MV-4-11 (cell line): Measurements from ENCODE around the gene TNKS1BP1.
"Not testable (repeated sequence)": the region's sequence is repeated elsewhere in the genome, so short reads cannot be mapped to it uniquely, and the experiment has no call there.

Experiments
- DNase-seq: peaks from one replicate; lab custom pipeline; 2025; lab: John Stamatoyannopoulos, UW

Gene TNKS1BP1

DNA sequence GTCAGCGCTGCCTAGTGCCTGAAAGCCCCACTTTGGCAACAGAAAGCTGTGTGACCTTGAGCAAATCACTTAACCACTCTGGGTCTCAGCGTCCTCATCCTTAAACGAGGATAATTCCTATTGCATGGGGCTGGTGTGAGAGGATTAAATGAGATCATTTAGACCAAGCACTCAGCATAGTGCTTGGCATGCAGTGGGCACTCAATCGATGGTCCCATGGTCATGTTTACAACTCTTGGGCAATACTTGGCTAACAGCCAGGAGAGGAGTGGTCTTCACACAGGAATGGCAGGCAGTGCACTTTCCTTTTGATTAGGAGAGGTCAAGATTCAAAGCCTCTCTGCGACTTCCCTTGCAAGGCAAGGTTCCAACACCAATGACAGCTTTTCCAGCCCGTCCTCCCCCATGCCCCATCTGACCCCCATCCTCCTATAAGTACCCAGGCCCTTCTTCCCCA lies 14.1 kb downstream of the TNKS1BP1 start:
- DNase-seq = no peak

DNA sequence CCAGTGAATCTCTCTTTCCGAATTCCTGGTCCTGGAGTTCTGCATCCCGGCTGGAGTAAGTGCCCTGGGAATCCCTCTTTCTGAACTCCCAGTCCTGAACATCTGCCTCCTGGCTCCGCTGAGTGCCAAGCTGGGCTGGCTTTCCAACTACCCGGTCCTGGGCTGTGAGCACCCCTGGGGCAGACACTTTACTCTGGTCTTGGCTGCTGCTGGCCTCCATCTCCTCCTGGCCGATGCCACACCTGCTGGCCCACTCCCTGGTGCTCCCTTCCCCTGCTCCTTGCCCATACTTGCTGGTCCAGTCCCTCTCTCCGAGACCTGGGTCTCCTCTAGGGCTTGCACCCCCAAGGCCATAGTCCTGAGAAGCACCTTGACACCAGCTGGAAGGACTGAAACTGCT lies 14.7 kb downstream of the TNKS1BP1 start:
- DNase-seq = no peak

DNA sequence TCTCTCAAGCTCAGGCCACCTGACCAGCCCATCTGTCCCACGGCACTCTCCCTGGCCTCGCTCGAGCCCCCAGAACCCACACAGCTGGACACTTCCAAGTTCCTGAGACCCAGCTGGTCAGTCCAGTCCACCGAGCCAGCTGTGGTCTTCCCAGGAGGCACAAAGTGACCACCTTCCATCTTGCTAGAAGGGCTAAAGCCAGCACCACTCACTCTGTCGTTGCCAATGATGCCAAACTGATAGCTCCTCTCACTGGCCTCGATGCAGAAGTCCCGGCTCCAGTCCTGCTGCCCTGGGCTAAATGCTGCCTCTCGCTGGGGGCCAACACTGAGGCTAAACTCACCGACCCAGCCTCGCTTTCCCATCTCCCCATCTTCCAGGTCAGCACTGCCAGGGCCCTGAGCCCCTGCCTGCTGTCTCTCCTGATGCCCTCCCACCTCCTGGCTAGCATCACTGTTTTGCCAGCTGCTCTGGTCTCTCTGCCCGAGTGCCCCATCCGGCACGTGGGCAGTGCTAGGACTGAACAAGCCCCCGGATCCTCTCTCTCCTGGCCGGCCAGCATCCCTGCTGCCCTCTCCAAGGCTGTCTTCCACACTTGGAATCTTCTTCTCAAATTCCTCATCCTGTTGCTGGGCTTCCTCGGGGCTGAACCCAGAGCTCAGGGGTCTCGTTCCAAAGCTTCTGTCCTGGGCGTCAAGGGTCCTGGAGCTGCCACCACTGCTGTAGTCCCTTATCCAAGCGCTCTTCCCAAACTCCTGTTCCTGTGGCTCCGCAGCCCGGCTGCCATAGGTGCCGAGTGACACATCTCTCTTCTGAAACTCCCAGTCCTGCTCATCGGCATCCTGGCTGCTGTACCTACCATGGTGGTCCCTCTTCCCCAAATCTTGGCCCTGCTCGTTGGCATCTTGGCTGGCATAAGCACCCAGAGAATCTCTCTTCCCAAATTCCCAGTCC lies 15.4 kb downstream of the TNKS1BP1 start:
- DNase-seq = no peak

DNA sequence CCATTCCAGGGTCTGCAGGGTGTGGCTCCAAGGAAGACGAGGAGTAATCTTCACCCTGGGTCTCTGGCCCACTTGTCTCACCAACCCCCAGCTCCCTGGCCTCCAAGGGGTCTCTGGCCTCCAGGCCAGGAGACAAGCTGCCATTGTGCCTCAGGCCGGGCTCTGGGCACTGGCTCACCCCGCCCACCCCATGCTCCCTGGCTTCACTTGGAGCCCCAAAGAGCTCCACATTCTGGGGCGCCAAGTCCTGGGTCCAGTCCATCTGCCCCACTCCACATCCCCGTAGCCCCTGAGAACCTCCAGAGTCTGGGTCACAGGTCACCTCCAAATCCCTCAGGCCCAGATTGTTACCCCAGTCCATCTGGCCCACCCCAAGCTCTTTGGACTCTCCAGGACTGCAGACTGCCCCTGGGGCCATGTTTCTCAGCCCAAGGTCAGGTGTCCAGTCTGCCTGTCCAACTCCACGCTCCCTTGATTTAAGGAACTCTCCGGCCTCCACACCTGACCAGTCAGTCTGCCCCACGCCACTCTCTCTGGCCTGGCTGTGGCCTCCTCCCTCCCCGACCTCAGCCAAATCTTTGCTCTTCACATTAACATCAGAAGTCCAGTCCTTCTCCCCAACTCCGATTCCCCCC lies 16.2 kb downstream of the TNKS1BP1 start:
- DNase-seq = no peak

DNA sequence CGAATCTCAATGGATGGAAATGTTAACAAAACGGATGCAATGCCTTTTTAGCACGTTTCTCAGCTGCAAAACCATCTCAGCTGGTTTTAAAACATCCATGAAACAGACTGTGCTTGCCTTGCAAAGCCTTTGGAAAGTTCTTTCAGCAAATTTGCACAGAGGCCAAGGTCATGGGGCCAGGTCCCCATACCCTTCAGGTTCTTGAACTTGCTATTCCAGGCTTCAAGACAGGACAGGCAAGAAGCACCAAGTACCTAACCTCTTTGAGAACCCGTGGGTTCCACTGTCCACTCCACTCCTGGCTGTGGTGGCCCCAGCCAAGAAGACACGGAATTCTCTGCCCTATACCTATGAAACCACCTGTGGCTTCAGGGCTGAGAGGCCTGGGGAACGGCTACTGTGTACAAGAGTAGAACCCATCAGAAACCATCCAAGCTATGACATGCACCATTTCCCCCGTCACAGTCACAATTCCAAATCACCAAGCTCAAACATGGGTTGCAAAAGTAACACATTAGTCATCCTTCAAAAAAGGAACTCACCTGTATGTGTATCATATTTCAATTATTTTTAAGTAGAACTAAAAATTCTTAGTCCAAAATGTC lies 17.0 kb downstream of the TNKS1BP1 start:
- DNase-seq = no peak

DNA sequence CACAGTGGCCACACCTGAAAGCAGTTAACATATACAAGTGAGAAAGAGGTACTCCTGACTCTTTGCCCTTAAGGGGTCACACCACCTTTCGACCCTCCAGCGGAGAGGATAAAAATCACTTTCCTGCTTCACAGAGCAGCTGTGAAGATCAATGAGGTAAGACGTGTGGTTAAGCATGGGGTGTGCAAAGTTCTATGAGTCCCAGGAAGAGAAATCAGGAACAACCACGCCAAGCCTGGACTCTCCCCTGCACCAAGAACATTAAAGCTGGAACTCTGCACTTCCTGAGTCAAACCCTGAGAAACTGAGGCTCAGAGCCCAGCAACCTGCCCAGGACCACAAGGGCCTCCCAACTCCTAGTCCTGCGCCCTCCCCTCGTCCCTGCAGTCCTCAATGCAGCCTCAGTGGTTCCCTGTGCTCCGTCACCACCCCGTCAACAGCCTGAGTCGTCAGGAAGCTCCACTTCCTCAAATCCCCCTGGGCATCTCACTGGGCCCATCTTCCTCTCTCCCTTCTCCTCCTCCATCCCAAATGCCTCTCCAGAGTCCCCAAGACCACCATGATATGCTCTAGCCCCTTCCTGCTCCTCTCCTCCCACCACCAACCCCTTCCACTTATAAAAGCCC lies 17.7 kb downstream of the TNKS1BP1 start:
- DNase-seq = no peak

DNA sequence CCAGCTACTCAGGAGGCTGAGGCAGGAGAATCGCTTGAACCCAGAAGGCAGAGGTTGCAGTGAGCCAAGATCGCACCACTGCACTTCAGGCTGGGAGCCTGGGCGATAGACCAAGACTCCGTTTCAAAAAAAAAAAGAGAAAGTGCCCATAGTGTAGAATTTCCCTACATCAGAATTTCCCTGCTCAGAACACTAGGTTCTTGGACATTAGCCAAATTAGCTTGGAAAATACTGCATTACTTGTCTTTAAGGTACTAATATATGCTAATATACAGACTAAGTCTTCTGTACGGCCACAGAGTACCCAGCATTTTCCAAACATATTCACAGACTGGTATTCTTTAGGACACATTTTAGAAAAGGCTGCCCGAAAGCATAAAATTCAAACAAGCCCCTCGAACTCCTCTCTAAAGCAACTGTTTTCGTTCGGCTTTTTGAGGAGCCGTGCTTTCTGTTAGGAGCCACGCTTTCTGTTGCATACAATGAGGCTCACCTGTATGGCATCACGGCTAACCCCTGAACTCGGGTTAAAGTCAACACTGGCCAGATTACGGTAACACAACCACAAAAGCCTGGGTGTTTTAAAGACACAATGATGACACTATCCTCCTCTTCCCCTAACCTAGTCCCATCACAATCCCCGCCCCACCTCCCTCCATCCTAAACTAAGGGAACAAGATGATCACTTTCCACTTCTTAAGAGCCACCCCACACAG lies 18.4 kb downstream of the TNKS1BP1 start:
- no peak for DNase-seq

GRCh38 chr11:57305523-57305922 lies 19.2 kb downstream of the TNKS1BP1 start:
- no peak for DNase-seq

- no peak for DNase-seq
Measured at GRCh38 chr11:57303990-57304579, 20.7 kb downstream of the TNKS1BP1 start.

DNA sequence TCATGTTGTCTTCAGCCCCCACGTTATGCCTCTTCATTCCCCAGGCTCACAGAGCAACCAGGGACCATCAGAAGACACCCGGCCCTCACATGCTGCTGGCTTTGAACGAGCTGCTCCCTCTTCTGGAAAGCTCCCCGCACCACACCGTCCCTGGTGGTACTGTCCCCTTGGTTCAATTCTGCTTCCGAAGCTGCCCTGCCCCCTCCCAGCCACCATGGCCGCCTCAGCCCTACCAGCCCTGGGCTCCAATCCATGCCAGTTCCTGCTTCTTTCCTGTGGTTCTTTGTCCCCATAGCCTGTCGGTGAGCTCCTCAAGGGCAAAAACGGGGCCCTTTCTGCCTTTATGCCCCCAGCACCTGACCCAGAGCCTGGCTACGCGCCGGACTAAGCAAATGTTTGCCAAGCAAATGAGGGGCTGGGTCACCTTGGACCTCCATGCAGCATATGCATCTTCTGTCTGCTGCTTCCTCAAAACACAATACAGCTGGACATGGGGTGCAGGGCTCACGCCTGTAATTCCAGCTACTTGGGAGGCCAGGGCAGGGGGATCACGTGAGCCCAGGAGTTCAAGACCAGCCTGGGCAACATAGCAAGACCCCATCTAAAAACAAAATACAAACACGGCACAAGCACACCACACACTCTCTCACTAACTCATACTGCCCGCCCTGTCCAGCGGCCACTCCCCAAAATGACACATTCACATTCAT lies 21.3 kb downstream of the TNKS1BP1 start:
- no peak for DNase-seq

DNA sequence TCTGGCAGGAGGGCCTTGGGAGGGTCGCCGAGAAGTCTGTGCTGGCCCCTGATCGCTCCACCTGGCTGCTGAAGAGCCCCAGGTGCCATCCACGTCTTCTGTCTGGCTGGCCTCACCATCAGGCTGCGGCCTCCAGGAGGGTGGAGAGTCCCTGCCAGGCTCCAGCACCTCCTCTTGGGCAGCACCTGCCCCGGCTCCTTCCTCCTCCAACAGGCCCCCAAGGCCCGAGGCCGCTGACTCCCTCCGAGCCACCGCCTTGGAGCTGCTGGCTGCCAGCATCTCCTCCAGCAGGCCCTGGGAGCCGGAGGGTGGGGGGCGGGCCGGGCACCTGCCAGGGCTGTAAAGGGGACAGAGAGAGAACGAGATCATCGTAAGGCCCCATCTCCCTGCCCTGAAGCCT lies 22.3 kb downstream of the TNKS1BP1 start:
- DNase-seq = no peak

DNA sequence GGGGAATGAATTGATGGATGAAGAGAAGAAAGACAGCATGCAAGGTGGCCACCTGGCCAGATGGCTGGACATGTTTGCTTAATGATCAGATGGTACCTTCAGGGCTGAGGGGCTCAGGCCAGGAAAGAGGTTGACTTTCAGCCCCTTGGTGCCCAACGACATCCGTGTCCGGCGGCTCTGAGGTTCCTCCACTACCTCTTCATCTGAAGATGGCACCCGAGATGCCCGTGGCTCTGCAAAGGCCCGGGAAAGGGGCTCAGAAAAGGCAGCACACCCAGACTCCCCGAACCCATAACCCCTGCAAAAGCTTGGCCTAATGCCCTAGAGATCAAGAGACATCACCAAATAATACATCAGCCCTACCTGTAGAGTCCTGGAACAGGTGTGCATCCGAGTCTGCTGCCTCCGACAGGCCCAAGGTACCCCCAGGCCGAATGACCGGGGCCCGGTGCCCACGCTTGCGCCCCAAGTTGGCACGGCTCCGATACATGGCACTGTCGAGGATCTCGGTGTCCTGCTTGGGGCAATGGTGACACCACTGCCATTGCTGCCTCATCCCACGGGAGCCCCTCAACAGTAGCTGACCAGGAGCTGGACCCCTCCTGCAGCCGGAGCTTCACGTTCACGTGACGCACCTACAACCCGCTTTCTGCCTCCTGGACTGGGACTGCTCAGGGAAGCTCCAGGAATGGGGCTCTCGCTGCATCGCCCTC lies 22.9 kb downstream of the TNKS1BP1 start:
- DNase-seq = no peak

GRCh38 chr11:57300785-57301184 lies 24.0 kb downstream of the TNKS1BP1 start:
- no peak for DNase-seq

GRCh38 chr11:57299150-57299737 lies 25.5 kb downstream of the TNKS1BP1 start:
- DNase-seq = no peak

GRCh38 chr11:57297221-57297620 lies 27.5 kb downstream of the TNKS1BP1 start:
- no peak for DNase-seq

- DNase-seq = not testable (repeated sequence)
Measured at GRCh38 chr11:57296205-57296604, 28.5 kb downstream of the TNKS1BP1 start.

- no peak for DNase-seq
Measured at GRCh38 chr11:57294225-57295131, 30.3 kb downstream of the TNKS1BP1 start.

DNA sequence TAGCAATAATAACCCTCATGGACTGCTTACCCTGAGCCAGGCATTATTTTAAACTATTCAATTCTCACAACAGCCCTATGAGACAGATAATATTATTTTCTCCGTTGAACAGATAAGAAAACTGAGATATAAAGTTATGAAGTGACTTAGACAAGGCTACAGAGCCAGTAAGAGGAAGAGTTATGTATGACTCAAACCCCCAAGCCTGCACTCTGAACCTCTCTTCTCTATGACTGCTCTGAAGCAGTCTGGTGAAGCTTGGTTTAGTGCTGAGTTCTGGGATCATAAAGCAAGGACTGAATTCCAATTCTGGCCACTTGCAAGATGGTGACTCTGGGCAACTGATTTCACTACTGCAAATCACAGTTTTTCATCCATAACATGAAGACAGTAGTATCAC lies 34.5 kb downstream of the TNKS1BP1 start:
- DNase-seq = no peak
